GM12864 (cell line): Measurements from ENCODE around the gene GGTLC1.

Source experiments
- DNase-seq: peaks from one replicate; pipeline ENCODE4 v3.0.0-alpha.2; 2011; ENCODE audit warnings: low read depth
- H3K4me3 ChIP-seq: 2 replicates; pipeline ENCODE4 v1.5.1; 2011; ENCODE audit warnings: mild to moderate bottlenecking, low read depth, low read length, control low read depth
- TF ChIP-seq, protein P1 (sequence below): IDR thresholded peaks from 2 replicates; pipeline ENCODE4 v1.5.1; 2011; ENCODE audit warnings: low read depth, mild to moderate bottlenecking, moderate library complexity, low read length, control low read depth, inconsistent platforms; ENCODE audit errors: missing control alignments

GGTLC1 gene

DNA sequence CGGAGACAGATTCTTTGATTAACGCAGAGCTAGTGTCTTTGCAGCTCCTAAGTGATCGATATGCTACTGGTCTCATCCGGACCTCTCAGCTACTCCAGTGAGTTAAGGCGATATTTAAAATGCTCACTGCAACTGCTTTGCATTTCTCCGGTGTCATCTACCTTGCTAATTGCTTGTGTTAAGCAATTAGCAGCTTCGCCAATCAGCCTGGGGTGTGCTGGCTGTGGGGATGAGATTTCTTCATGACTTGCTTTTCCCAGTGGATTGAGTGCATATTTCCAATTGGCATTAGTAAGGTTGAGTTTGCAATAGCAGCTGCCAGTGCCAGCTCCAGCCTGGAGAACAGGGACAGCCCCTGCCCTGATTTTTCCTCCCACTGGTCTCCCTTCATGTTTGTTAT lies 18.0 kb upstream of the GGTLC1 start:
- TF ChIP-seq, protein P1, sequence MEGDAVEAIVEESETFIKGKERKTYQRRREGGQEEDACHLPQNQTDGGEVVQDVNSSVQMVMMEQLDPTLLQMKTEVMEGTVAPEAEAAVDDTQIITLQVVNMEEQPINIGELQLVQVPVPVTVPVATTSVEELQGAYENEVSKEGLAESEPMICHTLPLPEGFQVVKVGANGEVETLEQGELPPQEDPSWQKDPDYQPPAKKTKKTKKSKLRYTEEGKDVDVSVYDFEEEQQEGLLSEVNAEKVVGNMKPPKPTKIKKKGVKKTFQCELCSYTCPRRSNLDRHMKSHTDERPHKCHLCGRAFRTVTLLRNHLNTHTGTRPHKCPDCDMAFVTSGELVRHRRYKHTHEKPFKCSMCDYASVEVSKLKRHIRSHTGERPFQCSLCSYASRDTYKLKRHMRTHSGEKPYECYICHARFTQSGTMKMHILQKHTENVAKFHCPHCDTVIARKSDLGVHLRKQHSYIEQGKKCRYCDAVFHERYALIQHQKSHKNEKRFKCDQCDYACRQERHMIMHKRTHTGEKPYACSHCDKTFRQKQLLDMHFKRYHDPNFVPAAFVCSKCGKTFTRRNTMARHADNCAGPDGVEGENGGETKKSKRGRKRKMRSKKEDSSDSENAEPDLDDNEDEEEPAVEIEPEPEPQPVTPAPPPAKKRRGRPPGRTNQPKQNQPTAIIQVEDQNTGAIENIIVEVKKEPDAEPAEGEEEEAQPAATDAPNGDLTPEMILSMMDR = no peak
- no peak overlapping the region for H3K4me3 ChIP-seq
- DNase-seq = no peak

DNA sequence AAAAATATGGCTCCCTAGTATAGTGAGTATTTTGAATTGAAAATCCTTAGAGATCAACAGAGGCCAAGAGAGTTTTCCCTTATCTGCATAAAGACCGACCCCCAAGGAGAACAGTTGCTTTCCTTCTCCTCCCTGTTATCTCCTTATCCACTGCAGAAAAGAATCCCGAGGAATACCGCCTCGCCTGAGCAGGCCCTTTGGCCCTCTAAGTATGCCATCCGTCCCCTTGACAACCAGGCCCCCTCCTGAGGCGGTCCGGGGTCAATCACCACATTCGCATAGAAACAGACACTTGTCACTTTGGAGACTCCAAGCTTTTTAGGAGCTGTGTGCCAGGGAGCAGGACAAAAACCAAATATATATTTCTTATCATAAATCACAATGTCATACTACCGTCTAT lies 15.9 kb upstream of the GGTLC1 start:
- H3K4me3 ChIP-seq = no peak overlapping the region
- no peak for DNase-seq
- TF ChIP-seq, protein P1 = no peak

DNA sequence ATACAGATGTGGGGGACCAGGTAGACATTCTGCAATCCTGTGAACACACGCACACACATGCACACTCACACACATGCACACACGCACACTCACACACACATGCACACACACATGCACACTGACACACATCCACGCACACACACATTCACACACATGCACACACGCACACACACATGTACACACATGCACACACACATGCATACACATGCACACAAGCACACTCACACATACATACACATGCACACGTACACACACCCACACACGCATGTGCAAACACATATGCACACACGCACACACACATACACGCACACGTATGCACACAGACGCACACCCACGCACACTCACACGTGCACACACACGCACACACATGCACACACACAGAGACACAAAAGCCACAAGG lies 14.3 kb upstream of the GGTLC1 start:
- TF ChIP-seq, protein P1 = no peak
- DNase-seq = no peak
- no peak overlapping the region for H3K4me3 ChIP-seq

DNA sequence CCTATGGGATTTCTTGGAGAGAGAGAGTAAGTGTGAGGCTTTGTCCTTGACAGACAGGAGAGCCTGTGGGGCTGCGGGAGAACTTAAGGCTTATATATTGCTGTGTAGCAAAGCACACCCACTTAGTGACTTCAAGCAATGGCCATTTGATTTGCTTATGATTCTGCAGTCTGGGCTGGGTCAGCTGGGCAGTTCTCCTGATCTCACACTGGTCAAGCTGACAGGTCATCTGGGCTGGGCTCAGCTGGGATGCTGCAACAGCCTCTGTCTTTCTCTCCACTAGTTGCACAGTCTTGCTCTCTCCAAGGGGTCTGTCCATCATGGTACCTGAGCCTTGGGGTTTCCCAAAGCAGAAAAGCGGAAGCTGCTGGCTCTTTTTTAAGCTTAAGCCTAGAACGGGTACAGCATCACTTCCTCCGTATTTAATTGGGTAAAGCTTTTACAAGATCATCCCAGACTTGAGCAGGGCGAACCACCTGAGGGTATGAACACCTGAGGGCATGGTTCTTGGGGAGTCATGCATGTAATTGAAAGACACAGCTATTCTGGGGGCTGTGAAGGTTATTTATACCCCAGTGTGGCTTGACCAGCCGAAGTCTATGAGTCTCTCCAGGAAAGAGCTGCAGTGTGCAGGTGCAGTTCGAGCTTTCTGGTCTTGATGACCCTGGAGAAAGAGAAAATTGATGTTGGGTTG lies 13.3 kb upstream of the GGTLC1 start:
- no peak for DNase-seq
- TF ChIP-seq, protein P1 = no peak
- H3K4me3 ChIP-seq = no peak overlapping the region

DNA sequence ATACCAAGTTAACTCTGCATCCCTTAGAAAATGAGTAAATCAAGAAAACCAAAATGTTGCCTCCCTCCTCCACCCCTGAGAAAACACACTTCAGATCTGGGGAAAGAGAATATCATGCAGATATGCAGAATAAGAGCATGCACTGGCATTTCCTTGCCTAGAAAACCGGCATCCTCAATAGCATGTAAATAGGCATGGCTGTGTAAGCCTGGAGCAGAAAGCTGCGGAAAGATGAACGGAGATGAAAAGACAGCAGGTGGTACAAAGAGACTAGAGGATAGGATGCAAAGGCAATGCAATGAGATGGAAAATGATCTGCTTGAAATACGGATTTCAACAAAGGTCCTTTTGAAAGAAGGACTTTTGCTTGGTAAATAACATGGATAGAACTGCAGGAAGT lies 10.3 kb upstream of the GGTLC1 start:
- DNase-seq = no peak
- TF ChIP-seq, protein P1 = no peak
- H3K4me3 ChIP-seq = no peak overlapping the region

DNA sequence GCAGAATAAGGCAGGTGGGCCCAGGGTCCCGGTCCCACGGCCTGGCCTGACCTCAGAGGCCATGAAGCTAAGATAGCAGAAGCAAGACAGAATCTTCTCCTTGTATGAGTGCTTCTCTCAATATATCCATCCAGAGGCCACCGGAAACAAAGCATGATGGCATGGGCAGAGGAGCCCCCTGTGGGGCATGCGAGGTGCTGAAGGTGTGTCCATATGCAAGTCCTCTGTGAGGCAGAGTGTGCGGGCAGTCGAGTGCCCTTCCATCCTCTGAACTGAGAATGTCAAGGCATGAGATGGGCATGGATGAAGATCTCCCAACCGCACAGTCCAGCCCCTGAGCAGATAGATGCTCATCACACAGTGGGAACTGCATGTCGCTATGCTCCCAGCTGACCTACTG lies 9.8 kb upstream of the GGTLC1 start:
- no peak overlapping the region for H3K4me3 ChIP-seq
- no peak for DNase-seq
- TF ChIP-seq, protein P1 = no peak
